Left kidney (tissue), 2 donors: ENCODE measurements around the gene RNF213. TPM values are rescaled to one million over a fixed set of nuclear protein-coding genes. Genes with fewer than 3 reads are reported as not detected.
"Not testable (repeated sequence)": the region's sequence is repeated elsewhere in the genome, so short reads cannot be mapped to it uniquely, and the experiment has no call there.

Experiments
- DNase-seq: peaks from one replicate; pipeline ENCODE4 v3.0.0-alpha.2; 2013
- polyA plus RNA-seq: library from polyadenylated mRNA; unstranded; fragments of 120-200 nt; gene quantifications from one replicate; pipeline ENCODE4 v1.2.1, GENCODE V29; 2013; ENCODE audit not compliant: insufficient read length

Gene RNF213
- polyA plus RNA-seq, 1 donor, result 99.9 TPM

DNA sequence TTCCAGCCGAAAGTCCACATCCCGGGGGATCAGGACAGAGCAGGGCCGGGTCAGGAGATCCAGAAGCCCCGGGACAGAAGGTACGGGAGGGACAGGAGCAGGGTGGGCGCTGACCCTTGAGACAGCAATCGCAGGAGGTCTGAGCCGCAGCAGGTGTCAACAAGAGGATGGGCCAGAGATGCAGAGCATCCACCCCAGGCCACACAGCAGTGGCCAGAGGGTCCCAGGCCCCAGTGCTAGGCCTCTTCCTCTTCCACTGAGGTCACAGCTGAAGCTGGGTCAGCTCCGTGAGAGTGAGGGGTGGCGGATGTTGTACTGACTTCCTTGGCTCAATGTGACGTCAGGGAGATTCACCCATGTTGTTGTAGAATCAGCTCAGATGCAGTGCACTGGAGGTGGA is 8.7 kb upstream of the RNF213 start:
- no peak for DNase-seq

DNA sequence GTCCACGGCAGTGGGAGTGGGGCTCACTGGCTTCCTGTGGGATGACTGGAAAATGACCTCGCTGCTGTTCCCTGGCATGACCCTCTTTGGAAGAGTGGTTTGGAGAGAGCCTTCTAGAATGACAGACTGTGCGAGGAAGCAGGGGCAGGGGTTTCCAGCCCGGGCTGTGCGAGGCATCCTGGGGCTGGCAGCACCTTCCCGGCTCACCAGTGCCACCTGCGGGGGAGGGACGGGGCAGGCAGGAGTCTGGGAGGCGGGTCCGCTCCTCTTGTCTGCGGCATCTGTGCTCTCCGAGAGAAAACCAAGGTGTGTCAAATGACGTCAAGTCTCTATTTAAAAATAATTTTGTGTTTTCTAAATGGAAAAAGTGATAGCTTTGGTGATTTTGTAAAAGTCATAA is 7.8 kb upstream of the RNF213 start:
- peak; percentile 55 for DNase-seq

DNA sequence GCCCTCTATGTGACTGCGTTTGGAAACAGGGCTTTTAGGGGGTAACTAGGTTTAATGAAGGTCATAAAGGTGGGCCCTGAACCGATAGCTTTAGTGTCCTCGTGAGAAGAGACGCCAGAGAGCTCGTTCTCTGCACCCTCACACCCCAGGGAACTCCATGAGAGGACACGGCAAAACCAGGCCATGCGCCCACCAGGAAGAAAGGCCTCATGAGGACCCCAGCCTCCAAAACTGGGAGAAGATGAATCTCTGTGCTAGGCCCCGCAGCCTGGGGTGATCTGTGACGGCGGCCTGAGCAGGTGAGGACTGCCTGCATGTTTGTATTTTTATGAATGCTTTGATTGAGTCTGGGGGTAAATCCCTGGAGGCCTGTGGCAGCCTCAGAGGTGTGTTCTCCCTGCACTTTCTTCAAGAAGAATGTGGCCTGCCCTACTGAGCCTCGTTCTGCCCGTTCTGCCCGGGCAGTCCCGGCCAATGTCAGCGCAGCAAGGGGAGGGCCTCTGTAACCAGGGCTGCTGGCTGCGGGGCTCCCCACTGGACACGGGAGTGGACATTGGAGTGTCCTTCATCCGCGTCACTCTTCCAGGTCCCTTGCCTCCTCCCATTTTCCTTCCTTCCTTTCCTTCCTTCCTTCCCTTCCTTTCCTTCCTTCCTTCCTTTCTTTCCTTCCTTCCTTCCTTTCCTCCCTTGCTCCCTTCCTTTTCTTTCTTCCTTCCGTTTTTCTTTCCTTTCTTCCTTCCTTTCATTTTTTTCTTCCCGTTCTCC is 6.8 kb upstream of the RNF213 start:
- peak; percentile 27 for DNase-seq

DNA sequence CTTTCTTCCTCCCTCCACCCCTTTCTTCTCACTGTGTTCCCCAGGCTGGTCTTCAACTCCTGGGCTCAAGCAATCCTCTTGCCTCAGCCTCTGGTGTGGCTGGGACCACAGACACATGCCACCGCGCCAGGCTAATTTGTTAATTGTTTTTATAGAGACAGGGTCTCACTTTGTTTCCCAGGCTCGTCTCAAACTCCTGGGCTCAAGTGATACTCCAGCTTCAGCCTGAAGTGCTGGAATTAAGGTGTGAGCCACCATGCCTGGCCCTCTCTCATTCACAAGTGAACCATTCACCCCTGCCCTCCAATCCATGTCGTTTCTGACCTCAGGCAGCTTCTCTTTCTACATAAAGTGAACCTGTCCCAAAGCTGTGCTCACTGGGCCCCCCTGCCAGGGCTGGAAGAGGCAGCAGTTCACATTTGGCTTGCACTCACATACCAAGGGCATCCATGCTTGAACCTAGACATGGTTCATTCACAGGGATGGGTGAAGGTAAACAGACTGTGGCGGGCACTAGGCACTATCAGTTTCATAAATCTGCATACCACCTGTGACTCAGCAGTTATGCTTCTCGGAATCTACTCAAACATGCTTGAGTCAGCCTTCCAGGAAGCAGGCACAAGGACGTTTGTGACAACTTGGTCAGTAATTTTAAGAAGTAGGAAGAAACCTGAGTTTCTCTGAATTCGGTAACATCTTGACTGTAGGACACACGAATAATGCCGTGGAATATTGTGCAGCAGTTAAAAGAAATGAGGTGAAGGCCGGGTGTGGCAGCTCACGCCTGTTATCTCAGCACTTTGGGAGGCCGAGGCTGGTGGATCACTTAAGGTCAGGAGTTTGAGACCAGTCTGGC is 6.0 kb upstream of the RNF213 start:
- DNase-seq, result peak; percentile 64

DNA sequence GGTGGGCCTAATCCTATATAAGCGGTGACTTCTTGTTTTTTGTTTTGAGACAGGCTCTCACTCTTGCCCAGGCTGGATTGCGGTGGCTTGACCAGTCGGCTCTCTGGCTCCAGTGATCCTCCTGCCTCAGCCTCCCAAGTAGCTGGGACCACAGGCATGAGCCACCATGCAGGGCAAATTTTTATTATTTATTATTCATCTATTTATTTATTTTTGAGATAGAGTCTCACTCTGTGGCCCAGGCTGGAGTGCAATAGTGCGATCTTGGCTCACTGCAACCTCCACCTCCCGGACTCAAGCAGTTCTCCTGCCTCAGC is 4.7 kb upstream of the RNF213 start:
- no peak for DNase-seq

DNA sequence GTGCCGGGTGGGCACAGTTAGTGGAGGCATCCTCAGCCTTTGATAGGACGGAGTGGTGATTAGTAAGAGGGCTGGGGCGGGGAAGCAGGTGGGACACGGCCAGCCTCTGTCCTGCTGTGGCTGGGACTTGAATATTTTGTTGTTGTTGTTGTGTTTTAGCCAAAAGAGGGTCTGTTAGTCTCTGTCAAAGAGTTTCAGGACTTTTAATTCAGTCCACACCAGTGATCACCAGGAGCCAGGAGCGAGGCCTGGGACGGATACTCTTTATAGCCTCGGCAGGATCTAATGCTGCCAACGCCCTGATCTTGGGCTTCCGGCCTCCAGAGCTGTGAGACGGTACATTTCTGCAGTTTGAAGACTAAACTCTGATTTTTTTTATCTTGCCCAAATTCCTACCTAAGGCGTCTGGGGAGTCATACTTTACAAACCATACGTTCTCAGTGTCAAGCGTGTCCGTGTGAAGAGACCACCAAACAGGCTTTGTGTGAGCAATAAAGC is 2.9 kb upstream of the RNF213 start:
- DNase-seq, result no peak

DNA sequence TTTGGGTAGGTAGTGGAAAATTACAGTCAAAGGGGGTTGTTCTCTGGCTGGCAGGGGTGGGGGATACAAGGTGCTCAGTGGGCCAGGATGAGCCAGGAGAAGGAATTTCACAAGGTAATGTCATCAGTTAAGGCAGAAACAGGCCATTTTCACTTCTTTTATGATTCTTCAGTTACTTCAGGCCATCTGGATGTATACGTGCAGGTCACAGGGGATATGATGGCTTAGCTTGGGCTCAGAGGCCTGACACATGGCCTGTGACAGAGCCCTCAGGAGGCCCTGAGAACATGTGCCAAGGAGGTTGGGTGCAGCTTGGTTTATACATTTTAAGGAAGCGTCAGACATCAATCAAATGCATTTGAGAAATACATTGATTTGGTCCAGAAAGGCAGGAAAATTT is 2.4 kb upstream of the RNF213 start:
- not testable (repeated sequence) for DNase-seq

DNA sequence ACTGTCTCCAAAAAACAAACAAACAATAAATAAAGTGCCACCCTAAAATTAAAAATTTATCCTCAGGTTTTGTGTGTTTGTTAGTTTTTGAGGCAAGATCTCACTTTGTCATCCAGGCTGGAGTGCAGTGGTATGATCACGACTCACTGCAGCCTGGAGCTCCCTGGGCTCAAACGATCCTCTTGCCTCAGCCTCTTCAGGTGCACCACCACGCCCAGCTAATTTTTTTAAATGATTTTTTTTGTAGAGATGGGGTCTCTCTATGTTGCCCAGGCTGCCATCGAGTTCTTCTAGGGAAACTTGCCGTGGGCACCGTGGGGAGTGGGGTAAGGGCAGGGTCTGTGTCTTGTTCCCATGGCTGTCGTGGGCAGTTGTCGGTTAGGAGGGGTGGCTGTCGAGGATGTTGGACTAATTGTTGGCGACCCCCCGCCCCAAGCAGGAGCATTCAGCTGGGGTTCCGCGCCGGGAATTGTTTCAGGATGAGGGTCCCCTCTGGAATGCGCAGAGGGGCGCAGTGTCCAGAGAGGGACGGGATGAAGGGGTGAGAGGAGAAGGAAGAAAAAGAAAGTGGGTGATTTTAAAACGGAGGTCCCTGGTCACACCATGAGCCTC is 1.1 kb upstream of the RNF213 start:
- DNase-seq, result no peak

DNA sequence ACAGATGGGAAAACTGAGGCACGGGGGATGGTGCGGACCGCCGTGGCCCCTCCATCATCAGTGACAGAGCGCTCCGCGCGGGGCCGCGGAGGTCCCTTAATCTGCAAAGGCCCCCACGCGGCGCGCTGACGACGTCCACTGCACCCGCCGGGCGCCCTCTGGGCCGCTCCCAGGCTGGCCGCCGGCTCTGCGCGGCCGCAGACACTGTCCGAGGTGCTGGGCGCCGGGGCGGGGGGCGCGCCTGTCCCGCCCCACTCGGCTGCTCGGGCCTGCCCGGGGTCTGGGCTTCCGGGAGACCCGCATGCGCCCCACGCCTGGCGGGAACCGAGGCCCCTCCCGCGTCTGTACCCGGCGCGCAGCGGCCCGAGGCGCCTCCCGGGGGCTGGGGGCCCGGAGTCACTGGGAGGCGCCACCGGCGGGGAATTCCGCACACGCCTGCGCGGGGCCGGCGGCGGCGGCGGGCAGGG is 550 bp upstream of the RNF213 start:
- peak; percentile 68 for DNase-seq

DNA sequence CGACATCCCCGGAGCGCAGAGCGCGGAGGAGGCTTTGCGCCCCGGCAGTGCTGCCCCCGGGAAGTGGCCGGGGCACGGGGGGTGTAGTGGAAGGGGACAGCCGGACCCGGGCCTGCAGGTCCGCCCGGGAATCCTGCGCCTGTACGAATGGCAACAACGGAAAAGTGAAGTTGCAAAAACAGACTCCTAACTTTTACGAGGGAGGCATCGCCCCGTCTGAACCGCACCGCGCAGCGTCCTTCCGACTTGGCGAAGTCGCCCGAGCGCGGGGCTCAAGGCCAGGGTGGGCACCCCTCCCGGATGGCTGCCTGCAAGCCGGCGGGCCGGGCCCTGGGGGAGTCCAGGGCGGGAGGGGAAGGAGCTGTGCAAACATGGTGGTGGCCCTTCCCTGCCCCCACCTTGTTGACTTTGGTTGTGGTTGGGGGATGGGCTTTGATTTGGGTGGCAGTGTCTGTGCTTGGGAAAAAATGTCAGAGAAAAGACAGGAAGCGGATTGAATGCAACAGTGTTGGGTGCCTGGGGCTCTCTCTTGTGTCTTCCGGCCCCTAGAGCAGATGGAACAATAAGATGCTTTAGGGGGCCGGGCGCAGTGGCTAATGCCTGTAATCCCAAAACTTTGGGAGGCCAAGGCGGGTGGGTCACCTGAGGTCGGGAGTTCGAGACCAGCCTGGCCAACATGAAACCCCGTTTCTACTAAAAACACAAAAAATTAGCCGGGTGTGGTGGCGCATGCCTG is 675 bp downstream of the RNF213 start:
- peak; percentile 55 for DNase-seq

DNA sequence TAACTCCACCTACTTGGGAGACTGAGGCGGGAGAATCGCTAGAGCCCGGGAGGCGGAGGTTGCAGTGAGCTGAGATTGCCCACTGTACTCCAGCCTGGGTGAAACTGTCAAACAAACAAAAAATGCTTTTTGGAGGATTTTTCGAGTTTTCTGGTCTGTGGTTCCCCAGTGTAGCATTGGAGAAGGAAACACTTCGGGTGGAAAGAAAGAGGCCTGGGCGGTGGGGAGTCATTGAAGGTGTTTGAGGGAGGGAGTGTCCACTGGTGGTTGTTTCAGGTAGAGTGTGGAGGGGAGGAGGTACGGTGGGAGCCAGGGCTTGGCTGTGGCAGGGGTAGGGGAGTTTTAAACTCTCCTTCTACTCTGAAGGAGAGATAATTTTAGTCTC is 1.2 kb downstream of the RNF213 start:
- no peak for DNase-seq

DNA sequence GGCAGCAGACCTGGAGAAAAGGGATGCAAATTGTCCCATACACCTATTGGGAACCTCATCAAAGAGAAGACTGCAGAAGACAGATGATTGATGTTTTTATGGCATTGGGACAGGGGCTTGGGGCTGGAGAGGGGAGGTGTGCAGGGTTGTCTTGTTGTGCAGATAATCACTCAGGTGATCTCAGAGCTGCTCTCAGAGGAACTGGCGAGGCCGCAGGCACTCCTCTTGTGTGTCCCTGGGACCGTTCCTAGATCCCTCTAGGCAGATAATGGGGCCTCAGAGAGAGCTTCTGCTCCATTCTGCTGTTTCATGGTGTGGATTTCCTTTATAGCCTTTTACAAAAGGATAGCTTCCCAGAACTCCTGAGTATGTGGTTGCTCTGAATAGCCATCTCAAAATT is 1.6 kb downstream of the RNF213 start:
- DNase-seq, result no peak

DNA sequence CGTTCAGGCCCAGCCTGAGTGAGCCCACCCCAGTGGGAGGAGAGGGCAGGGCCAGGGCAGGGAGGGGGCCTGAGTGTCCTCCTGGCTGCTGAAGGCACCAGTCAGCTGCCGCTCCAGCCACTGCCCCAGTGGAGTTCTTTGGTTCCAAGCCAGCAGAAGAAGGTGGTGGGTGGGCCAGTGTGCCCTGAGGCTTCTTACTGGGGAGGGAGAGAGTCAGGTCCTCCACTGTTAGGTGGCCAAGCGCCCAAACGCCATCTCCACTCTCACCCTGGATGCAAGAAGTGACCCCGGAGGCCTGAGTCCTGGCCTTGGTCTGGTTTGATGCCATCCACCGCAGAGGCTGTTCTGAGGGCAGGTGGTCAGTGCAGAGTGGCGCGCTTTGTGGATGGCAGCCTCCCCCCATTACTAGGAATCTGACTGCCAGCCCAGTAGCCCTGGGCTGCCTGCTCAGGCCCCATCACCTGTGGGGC is 2.2 kb downstream of the RNF213 start:
- DNase-seq, result no peak

DNA sequence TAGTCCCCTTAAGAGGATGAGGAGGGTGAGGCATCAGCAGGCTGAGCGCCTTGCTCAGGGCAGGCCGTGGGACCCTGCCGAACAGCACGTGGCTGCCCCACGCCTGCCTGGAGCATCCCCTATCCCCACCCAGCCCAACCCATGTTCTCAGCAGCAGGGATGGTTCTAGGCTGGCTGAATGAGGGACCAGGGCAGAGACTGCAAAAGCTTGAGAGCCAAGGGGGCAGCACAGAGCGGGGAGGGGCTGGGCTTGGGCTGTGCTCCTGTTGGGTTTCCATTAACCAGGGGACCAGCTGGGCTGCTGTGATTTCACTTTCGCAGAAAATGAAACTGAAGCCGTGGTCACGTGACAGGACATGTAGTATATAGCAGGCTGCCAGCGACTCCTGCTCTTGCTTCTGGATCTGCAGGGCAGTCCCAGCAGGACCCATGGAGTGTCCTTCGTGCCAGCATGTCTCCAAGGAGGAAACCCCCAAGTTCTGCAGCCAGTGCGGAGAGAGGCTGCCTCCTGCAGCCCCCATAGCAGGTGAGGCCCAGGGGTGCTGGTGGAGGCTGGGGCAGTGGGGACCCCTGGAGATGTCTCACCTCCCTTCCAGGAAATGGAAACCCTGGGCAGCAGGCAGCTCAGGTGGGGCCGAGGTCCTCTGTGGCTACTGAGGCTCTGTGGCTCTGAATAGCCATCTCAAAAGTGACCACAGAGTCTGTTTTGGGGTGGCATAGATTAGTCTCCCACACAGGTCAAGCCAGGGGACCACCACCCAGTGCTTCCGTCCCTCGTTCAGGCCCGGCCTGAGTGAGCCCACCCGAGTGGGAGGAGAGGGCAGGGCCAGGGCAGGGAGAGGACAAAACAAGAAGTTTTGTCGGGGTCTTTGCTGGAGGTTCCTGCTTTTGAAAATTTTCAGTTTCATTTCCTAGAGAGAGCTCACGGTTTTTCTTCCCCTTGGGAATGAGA is 2.9 kb downstream of the RNF213 start:
- peak; percentile 88 for DNase-seq

DNA sequence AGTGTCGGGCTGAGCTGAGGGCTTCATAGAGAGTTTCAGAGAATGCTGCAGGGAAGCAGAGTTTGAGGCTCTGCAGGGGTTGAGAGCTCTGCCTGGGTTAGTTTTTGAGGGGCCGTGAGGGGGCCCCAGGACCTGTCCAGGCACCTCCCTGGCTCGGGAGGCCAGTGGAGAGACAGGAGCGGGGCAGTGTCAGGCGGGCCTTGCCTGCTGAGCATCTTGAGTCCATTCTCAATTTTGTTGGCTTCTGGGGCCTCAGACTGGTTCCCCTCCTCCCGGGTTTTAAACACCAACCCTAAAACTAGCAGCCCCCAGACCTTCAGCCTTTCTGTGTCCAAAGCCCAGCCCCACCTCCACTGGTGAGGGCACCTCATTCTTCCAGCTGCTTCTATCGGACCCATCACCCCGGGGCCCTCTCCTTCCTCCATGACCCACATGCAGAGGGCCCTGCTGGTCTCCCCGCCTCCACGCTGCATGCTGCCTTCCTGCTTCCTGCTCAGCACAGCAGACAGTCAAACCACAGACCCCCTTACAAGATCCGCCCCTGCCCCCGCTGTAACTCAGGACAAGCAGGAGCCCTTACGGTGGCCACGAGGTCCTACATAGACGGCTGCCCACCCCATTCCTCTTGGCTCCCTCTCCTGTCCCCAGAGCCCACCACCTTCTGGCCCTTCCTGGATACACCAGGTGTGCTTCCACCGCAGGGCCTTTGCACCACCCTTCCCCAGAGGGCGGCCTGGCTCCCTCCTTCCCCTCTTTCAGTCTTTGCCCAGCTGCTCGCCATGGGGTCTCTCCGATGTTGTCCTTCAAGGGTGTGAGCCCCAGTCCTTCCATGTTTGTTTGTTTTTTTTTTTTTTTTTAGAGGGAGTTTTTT is 3.8 kb downstream of the RNF213 start:
- DNase-seq, result no peak

DNA sequence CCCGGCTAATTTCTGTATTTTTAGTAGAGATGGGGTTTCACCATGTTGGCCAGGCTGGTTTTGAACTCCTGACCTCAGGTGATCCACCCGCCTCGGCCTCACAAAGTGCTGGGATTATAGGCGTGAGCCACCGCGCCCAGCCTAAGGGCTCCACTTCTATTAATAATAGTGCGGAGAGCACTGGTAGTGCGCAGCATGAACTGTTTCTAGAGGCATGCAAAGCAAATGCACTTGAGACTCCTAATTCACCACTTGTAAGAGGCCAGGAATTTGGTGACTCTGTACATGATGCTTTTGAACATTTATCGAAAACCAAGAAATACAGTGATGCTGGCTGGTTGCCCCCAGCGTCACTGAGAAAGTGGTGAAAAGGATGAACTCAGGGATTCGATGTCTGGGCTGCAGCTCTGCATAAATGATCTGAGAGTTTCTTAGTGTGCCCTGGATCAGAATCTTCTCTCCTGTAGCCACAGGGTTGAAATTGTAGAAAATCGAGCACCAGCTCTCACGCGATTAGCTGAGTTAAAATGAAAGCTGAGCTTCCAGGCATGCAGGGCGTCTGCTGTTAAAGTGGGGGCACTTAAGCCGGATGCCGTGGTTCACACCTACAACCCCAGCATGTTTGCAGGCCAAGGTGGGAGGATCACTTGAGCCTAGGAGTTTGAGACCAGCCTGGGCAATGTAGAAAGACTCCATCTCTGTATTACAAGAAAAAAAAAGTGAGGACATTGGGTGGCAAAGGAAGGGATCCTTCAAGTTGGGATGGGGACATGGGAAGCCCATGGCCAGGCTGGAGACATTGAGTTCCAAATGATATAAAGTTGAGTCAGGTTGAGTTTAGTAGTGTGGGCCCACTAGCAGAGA is 4.8 kb downstream of the RNF213 start:
- DNase-seq, result no peak

DNA sequence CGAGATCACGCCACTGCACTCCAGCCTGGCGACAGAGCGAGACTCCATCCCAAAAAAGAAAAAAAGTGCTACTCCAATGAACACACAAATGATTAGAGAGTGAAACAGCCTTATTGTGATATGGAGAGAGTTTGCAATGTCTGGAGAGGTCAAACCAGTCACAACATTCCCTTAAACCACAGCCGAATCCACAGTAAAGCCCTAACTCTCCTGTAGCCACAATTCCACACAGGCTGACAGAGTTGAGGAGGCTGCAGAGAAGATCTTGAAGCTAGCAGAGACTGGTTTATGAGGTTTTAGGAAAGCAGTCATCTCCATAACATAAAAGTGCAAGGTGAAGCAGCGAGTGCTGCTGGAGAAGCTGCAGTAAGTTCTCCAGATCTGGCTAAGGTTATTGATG is 6.7 kb downstream of the RNF213 start:
- no peak for DNase-seq

DNA sequence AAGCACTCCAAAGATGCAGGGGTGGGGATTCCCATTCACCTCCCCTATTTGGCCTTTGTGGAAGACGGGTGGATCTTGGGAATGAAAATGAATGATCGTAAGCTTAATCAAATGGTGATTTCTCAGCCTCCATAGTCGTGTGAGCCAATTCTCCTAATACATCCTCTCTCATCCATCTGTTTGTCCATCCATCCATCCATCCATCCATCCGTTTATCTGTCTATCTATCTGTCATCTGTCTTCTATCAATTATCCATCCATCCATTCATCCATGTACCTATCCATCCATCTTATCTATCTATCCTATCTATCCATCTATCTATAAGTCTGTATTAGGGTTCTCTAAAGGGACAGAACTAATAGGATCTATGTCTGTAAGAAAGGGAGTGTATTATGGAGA is 7.8 kb downstream of the RNF213 start:
- no peak for DNase-seq

DNA sequence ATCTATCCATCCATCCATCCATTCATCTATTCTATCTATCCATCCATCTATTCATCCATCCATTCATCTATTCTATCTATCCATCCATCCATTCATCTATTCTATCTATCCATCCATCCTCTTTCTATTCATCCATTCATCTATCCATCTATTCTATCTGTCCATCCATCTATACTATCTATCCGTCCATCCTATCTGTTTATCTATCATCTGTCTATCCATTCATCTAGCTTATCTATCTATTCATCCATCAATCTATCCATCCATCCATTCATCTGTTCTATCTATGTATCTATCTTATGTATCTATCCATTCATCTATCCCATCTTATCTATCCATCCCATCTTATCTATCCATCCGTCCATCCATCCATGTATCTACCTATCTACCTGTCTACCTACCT is 8.8 kb downstream of the RNF213 start:
- no peak for DNase-seq
